AG10803 (cell line): Measurements from ENCODE around the gene CERK.

ENCODE experiments used
- DNase-seq: peaks from one replicate; pipeline ENCODE4 v3.0.0; 2010; ENCODE audit warnings: low read depth
- H3K4me3 ChIP-seq: 2 replicates; pipeline ENCODE4 v1.5.1; 2011; ENCODE audit warnings: mild to moderate bottlenecking, low read length, control low read depth
- TF ChIP-seq, protein P1 (sequence below): conservative IDR thresholded peaks from 2 replicates; pipeline ENCODE4 v1.5.1; 2011; ENCODE audit warnings: mild to moderate bottlenecking, low read length, control low read depth, inconsistent platforms

The CERK gene

DNA sequence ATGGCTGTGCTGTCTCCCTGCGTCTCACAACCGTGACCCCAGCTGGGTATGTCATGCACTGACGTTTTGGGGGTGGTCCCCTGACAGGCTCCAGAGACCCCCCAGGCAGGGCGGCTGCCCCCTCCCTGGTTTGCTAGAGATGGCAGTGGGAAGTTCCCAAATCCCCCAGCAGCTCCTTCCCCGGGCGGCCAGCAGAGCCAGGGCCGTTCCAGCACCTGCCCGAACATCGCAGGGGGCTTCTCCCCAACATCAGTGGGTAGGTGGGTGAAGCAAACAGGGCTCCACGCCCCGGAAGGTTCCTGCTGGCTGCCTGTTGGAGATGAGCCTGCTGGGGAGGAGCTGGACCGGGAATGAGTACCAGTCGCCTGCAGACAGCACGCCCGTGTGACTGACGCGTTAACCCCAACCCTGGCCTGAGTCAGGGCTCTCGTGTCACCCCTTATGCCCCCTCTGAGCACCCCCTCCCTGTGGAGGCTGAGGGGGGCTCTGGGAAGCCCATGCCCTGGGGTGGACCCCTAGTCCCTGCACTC is 72.2 kb downstream of the CERK start:
- H3K4me3 ChIP-seq = no peak overlapping the region
- no peak for DNase-seq
- TF ChIP-seq, protein P1, sequence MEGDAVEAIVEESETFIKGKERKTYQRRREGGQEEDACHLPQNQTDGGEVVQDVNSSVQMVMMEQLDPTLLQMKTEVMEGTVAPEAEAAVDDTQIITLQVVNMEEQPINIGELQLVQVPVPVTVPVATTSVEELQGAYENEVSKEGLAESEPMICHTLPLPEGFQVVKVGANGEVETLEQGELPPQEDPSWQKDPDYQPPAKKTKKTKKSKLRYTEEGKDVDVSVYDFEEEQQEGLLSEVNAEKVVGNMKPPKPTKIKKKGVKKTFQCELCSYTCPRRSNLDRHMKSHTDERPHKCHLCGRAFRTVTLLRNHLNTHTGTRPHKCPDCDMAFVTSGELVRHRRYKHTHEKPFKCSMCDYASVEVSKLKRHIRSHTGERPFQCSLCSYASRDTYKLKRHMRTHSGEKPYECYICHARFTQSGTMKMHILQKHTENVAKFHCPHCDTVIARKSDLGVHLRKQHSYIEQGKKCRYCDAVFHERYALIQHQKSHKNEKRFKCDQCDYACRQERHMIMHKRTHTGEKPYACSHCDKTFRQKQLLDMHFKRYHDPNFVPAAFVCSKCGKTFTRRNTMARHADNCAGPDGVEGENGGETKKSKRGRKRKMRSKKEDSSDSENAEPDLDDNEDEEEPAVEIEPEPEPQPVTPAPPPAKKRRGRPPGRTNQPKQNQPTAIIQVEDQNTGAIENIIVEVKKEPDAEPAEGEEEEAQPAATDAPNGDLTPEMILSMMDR = no peak

DNA sequence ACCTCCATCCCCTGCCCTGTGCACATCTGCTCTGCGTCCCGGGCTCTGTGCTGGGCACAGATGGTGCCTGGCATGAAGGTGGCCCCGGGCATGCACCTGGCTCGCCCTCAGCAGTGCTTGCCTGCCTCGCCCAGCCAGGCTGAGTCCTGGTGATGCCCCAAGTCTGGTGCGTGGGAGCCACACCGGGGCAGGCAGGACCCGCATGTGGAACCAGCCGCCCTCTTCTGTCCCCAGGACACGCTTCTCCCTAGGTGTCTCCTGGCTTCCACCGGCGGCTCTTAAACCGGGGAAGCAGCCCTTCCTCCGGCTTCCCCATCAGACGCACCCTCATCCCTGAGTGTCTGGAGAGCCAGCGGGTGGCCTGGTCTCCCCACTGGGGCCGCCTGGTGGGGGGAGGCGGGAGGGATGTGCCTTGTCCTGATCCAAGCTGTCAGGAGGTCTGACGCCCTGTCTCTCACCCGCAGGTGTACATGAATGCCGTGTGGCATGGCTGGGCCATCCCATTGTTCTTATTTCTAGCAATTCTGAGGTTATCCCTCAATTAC is 72.8 kb downstream of the CERK start:
- DNase-seq = no peak
- TF ChIP-seq, protein P1 = no peak

DNA sequence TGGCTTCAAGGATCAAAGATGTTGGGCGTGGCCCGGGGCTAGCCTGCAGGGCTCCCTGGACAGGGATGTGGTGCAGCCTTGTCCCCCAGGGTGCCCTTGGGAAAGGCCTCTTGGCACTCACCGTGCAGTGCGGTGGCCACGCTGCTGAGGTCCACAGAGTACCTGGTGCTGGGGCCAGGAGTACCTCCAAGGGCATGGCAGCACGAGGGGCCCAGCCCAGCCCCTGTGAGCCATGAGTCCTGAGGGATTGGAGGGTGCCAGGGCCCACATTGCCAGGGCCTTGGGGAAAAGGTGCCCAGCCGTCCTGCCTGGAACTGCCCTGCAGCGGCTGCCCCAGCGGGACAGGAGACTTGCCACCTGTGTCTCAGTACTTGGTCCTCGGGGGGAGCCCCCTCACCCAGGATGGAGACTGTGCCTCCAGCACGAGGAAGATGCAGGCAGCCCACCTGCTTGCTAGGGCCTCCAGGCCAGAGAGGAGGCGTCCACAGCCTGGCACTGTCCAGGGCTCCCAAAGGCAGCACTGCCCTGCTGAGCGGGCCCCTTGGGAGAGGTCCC is 73.7 kb downstream of the CERK start:
- no peak overlapping the region for H3K4me3 ChIP-seq
- TF ChIP-seq, protein P1 = no peak

More for the DNA sequence above, 72.8 kb downstream of the CERK start:
- H3K4me3 ChIP-seq = no peak overlapping the region

DNA sequence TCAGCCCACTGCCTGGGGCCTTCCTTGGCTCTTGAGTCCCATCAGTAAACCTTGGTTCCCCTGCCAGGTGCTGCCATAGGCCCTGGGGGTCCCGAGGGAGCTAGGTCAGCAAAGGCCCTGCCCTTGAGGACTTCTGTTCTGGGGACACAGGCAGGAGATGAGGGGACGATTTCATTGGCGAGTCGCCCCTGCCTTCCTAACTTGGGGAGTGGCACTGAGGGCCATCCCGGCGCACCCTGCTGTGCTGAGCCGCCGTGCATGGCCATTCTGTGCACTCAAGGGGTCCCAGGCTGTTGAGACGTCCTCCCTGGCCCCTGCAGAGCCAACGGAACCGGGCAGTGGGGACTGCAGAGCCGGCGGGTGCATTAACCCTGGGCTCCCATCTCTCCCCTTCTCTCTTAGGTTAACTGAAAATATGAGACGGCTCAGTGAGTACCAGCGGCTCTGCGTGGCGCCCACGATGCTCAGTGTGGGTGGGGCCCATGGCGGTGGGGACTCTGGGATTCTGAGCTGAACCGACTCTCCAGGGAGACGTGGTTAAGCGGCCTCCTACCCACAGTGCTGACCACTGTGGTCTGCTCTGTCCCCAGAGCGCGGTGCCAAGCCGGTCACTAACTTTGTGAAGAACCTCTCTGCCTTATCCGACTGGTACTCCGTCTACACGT is 74.5 kb downstream of the CERK start:
- no peak for DNase-seq
- H3K4me3 ChIP-seq = no peak overlapping the region
- TF ChIP-seq, protein P1 = no peak

More for the DNA sequence above, 73.7 kb downstream of the CERK start:
- no peak for DNase-seq

DNA sequence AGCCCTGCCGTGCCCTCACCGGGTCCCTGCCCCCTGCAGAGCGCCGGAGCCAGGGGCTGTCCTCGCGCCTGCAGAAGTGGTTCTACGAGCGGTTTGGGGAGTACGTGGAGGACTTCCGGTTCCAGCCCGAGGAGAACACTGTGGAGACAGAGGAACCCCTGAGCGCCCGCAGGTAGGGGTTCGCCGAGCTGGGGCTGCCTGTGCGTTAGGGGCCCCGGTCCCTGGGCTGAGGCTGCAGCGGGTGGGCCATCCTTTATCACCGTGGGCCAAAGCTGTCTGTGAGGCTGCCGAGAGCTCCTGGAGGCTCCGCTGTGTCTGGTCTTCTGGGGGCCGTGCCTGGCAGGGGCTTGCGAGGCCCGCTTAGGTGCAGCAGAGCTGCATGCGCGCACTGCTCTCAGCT is 75.1 kb downstream of the CERK start:
- H3K4me3 ChIP-seq = no peak overlapping the region
- DNase-seq = no peak
- TF ChIP-seq, protein P1 = no peak

- H3K4me3 ChIP-seq = no peak overlapping the region
- TF ChIP-seq, protein P1 = no peak
- no peak for DNase-seq
Observed at GRCh38 chr22:46662226-46662625, 75.8 kb downstream of the CERK start.
